Endometrium (tissue), 2 donors: ENCODE measurements around the gene MAS1L.

Source experiments
- FAIRE-seq: peaks from 2 replicates; lab custom pipeline; 2012; peaks lifted over from hg19 to GRCh38; lab: Jason Lieb, UNC
- donor health status: control.
- donor health status: control.

Gene MAS1L, protein sequence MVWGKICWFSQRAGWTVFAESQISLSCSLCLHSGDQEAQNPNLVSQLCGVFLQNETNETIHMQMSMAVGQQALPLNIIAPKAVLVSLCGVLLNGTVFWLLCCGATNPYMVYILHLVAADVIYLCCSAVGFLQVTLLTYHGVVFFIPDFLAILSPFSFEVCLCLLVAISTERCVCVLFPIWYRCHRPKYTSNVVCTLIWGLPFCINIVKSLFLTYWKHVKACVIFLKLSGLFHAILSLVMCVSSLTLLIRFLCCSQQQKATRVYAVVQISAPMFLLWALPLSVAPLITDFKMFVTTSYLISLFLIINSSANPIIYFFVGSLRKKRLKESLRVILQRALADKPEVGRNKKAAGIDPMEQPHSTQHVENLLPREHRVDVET

DNA sequence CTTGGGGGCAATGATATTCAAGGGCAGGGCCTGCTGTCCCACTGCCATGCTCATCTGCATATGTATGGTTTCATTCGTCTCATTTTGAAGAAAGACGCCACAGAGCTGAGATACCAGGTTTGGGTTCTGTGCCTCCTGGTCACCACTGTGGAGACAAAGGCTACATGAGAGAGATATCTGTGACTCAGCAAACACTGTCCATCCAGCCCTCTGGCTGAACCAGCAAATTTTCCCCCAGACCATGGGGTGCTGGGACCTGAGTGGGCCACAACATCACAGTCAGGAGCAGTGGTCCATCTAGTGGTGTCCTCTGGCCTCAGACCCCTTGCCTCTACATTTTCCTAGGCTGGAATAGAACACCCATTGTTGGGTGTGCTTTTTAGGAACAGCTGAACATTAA, at the start of gene MAS1L:
MAS1L (minus strand) TSS at position 297 of the 400 bp plus-strand sequence; CDS start at position 243, 54 bp downstream.
- FAIRE-seq, result no peak

- no peak for FAIRE-seq
These were observed 44.7 kb upstream of the MAS1L start for GRCh38 chr6:29532320-29532951.

GRCh38 chr6:29531668-29532067, 43.9 kb upstream of the MAS1L start:
- FAIRE-seq, result no peak

DNA sequence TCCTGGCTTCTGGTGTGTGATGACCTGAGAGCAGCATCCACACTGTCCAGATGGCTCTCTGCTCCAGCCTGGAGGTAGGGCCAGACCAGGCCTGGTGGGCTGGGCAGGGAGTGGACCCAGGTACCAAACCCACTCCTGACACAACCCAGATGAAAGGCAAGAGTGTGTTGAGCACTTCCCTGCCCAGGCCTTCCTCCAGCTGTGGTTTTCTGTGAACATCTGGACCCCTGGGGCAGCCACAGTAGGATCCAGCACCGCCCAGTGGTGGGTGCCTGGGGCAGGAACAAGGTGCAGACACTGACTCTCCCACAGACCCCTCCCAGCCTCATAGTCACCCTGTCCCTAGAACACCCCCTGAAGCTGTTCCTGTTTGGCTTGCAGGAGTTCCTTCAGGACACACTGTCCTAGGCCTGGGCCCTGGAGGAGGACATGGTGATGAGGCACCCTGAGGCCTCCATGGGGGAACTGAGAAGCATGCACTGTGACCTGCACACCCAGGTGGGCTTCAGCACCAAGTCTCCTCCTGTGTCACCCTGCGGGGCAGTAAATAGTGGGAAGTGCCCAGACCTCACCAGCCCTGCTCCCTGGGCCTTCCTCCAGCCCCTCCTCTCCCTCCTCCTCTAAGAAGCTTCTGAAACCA, 43.0 kb upstream of the MAS1L start:
- FAIRE-seq, result no peak

DNA sequence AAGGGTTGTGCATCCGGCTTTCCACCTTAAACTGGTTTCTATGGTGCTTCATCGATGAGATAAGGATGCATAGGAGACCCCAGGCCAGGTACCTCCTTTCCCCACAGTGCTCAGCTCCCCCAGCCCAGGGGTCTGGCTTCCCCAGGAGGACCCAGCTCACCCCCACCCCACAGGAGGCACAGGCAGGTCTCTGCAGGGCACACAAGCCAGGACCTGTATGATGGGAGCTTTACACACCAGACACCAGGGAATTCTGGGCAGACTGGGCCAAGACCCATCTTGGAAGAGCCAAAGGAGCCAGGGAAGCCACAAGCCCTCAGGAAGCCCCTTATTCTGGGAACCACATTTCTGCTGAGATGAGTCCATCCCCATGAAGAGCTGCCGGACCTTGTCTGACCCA, 42.2 kb upstream of the MAS1L start:
- no peak for FAIRE-seq

- no peak for FAIRE-seq
These were observed 41.3 kb upstream of the MAS1L start for GRCh38 chr6:29528988-29529560.

- FAIRE-seq, result no peak
These were observed 40.7 kb upstream of the MAS1L start for GRCh38 chr6:29528300-29528931.

GRCh38 chr6:29527564-29527963, 39.8 kb upstream of the MAS1L start:
- FAIRE-seq, result no peak

DNA sequence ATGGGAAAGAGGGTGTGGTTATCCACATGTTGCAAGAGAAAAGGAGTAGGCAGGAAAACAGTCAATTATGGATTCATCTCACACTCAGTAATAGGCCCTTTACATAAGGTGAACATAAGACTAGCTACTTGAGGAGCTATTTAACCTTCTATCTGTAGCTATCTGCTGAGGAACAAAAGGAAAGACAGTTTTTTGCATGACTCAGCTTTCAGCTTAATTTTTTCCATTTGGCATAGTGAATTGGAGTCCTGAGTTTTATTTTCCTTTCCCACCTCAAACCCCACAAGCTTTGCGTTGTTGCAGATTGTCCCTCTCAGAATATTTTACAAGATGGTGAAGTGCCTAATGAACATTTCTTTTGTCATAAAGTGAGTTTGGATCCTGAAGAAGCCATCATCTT, 39.4 kb upstream of the MAS1L start:
- no peak for FAIRE-seq

DNA sequence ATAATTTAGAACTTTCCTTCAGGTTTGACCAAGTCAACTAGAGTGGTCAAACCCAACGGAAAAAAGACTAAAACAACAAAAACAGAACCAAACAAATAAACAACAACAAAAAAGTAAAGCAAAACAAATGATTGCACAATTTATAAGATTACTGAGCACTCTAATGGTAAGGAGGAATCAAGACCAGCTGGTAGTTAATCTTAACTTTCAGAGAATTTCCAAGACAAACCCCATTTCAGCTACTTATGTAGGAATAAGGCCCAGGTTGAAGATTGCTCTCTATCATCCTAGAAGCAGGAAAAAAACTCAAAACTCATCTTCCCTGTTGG, 37.5 kb upstream of the MAS1L start:
- no peak for FAIRE-seq

- no peak for FAIRE-seq
These were observed 36.9 kb upstream of the MAS1L start for GRCh38 chr6:29524444-29525310.

DNA sequence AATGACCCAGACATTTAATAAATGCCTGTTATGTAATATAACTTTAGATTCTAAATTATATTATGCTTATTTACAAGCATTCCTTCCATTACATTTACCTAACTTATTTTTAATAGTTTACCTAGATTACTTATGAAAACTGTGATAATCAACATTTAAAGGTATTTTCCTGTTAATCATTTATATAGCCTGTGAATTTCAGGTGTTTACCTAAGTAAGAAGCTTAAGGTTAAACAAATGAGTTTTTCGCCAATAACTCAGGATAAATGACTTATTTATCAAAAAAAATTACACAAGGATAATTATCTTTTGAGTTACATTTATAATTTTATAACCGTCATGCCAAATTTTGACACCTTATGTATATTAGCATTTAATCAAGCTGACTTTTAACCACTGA, 36.3 kb upstream of the MAS1L start:
- no peak for FAIRE-seq

GRCh38 chr6:29522227-29522626, 34.5 kb upstream of the MAS1L start:
- no peak for FAIRE-seq

DNA sequence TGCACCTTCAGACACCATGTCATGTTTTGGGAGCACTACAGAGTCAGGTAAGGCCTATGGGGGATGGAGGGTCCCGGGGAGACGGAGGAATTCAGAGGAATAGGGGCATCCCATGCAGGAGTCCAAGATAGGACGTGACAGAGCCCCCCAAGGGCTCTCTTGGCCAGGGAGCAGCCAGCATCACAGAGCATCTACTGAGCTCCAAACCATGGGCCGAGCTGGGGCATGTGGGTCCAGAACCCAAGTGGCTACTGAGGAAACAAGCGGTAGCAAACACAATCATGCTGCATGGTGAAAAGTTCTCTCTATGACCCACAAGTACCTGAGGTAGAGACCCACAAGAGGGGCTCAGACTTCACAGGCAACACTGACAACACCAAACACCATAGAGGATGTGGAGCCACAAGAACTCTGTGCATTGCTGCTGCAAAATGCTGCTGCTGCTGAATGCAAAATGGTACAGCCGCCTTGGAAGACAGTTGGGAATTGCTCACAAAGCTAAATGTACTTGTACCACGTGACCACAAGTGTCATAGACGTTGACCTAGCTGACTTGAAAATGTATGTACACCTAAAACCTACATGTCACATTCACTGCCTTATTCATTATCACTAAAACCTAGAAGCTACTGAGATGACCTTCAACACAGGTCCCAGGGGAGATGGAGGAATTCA, 33.4 kb upstream of the MAS1L start:
- no peak for FAIRE-seq

GRCh38 chr6:29520232-29520631, 32.5 kb upstream of the MAS1L start:
- no peak for FAIRE-seq

DNA sequence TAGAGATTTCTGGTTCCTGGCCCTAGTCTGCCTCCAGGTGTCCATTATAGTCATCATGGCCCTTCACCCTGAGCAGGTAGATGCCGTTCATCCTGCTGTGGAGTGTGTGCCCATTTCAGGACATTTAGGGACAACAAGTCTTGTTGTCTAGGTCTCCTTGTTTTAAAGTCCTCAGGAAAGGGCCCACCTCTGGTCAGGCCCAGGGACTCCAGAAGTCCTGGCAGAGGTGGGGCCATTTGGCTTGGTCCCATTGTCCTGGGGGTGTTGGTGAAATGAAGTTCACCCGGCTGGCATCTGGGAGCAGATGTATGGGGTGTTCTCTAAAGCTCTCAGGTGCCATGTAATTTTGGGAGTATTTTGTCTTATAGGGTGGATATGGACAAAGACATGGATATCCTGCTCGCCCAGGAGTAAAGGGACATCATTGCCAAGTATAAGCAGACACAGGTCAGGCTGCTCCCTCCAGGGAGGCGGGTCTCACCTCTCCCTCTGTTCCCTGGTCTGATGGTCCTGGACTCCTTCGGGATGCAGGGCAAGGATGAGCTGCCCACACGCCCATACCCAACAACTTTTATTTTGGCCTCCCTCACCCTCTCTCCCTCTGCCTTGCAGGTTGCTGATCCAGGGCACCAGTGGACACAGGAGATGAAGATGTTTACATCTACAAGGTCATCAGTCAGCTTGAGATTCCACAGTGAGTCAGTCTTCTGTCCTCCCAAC, 31.7 kb upstream of the MAS1L start:
- FAIRE-seq, result no peak

GRCh38 chr6:29517728-29518440, 30.1 kb upstream of the MAS1L start:
- no peak for FAIRE-seq

DNA sequence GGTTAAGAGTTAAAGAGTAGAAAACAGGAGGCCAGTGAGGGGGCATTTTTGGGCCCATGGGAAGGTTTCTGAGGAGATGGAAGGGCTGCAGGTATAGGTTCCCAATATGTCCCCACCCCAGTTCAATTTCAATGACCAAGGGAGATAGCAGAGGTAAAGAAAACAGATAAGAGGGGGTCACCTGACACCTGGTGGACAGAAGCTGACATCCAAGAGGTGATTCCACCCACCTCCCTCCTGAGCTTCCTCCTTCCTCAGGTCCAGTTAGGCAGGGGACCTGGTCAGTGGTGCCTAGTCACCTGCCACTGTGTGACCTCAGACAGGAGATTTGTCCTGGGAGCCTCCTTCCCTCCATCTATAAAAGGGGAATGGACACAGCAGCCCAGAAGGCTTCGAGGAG, 29.5 kb upstream of the MAS1L start:
- FAIRE-seq, result no peak

GRCh38 chr6:29516108-29516507, 28.4 kb upstream of the MAS1L start:
- FAIRE-seq, result no peak
